B cell (primary cell): ENCODE data around the gene APCS. TPM values are rescaled to one million over a fixed set of nuclear protein-coding genes. Genes with fewer than 3 reads are reported as not detected.

Experiments used
- ATAC-seq: fragments of 200-7000 bp; cut with Tn5 transposase; one replicate; pipeline ENCODE4 v1.10.0; 2021; ENCODE audit warnings: low read depth, mild to moderate bottlenecking, moderate number of reproducible peaks, moderate library complexity
- CTCF ChIA-PET: fragments of 350-600 bp; sonication (Branson Sonifier 250); formaldehyde crosslinking; loops from one replicate; lab custom pipeline; 2021; ENCODE audit warnings: antibody characterized with exemption, inconsistent platforms; lab: Charles Lee
- POLR2A ChIA-PET: fragments of 350-600 bp; sonication (Branson Sonifier 250); formaldehyde crosslinking; loops from one replicate; lab custom pipeline; 2021; ENCODE audit warnings: antibody characterized with exemption; lab: Charles Lee
- DNase-seq: peaks from one replicate; pipeline ENCODE4 v3.0.0; 2013
- H2AFZ ChIP-seq: 2 replicates; pipeline ENCODE4 v1.6.1; 2012; ENCODE audit warnings: mild to moderate bottlenecking, low read depth, low read length; ENCODE audit not compliant: insufficient read depth, poor library complexity, severe bottlenecking
- H3K27ac ChIP-seq, 2 donors: 1 replicate in 1 of 2; 2 replicates in 1 of 2; pipeline ENCODE4 v1.5.1; 2012 to 2013; ENCODE audit warnings: low read length in 2 of 2, mild to moderate bottlenecking in 2 of 2, moderate library complexity in 1 of 2
- H3K27me3 ChIP-seq, 4 experiments: fragments of 200-600 bp in 1 of 4; sonication (generic) in 1 of 4; replicated peaks in 1 of 4; 1 replicate in 2 of 4; 2 replicates in 2 of 4; pipeline versions ENCODE4 v1.6.1 to v1.7.0; 2013 to 2016; ENCODE audit warnings: low read length in 3 of 4, mild to moderate bottlenecking in 2 of 4, mixed read lengths in 1 of 4, moderate library complexity in 1 of 4; ENCODE audit not compliant: insufficient read depth in 4 of 4, control insufficient read depth in 3 of 4; ENCODE audit errors: control extremely low read depth in 1 of 4
- H3K36me3 ChIP-seq, 2 experiments: replicated peaks in 1 of 2; 1 replicate in 1 of 2; 2 replicates in 1 of 2; pipeline versions ENCODE4 v1.6.1 to v1.7.1; 2013; ENCODE audit warnings: low read length in 1 of 2; ENCODE audit not compliant: insufficient read depth in 2 of 2, control insufficient read depth in 1 of 2; ENCODE audit errors: control extremely low read depth in 1 of 2, extremely low read depth in 1 of 2
- H3K4me1 ChIP-seq, 2 donors: fragments of 200-600 bp in 1 of 2; sonication (generic) in 1 of 2; 1 replicate in 1 of 2; 2 replicates in 1 of 2; pipeline versions ENCODE4 v1.5.1 to v1.6.1; 2013 to 2017; ENCODE audit warnings: low read length in 2 of 2; ENCODE audit not compliant: control insufficient read depth in 2 of 2, insufficient read depth in 2 of 2
- H3K4me2 ChIP-seq: replicated peaks from 2 replicates; pipeline ENCODE3; 2012; ENCODE audit warnings: mild to moderate bottlenecking, low read depth, low read length; ENCODE audit not compliant: poor library complexity, severe bottlenecking
- H3K4me3 ChIP-seq, 5 experiments: fragments of 200-600 bp in 1 of 5; sonication (generic) in 1 of 5; 1 replicate in 3 of 5; 2 replicates in 2 of 5; pipeline versions ENCODE4 v1.5.1 to v1.7.0; 2011 to 2016; ENCODE audit warnings: low read length in 4 of 5, mild to moderate bottlenecking in 4 of 5, low read depth in 2 of 5, control low read depth in 1 of 5, moderate library complexity in 1 of 5; ENCODE audit not compliant: insufficient read depth in 1 of 5; ENCODE audit errors: control extremely low read depth in 1 of 5, extremely low read depth in 1 of 5
- H3K79me2 ChIP-seq: fragments of 200-600 bp; sonication (generic); one replicate; pipeline ENCODE4 v1.6.0; 2016; ENCODE audit warnings: low read length; ENCODE audit not compliant: control insufficient read depth, insufficient read depth
- H3K9ac ChIP-seq: fragments of 200-600 bp; sonication (generic); 2 replicates; pipeline ENCODE4 v1.6.1; 2017; ENCODE audit warnings: mild to moderate bottlenecking, low read length, moderate library complexity
- H3K9me3 ChIP-seq, 3 donors: one replicate each; pipeline versions ENCODE4 v1.6.1 to v1.7.1; 2013; ENCODE audit warnings: low read length in 2 of 3; ENCODE audit not compliant: control insufficient read depth in 2 of 3, insufficient read depth in 1 of 3; ENCODE audit errors: control extremely low read depth in 1 of 3
- H4K20me1 ChIP-seq: 2 replicates; pipeline ENCODE4 v1.6.0; 2012; ENCODE audit warnings: mild to moderate bottlenecking, low read length; ENCODE audit not compliant: insufficient read depth, control insufficient read depth, poor library complexity, severe bottlenecking
- H3K27ac Mint-ChIP-seq: one replicate; pipeline ENCODE4 v1.8.0; 2021; ENCODE audit warnings: mixed read lengths
- H3K27me3 Mint-ChIP-seq: one replicate; pipeline ENCODE4 v1.8.0; 2021; ENCODE audit warnings: mixed read lengths
- H3K4me1 Mint-ChIP-seq: one replicate; pipeline ENCODE4 v1.8.0; 2021; ENCODE audit warnings: mixed read lengths
- H3K4me3 Mint-ChIP-seq: one replicate; pipeline ENCODE4 v1.8.0; 2021; ENCODE audit warnings: mixed read lengths
- H3K9me3 Mint-ChIP-seq: one replicate; pipeline ENCODE4 v1.8.0; 2022; ENCODE audit warnings: mixed read lengths; ENCODE audit not compliant: insufficient read depth
- CTCF ChIP-seq: fragments of 200-600 bp; IDR thresholded peaks from one replicate; pipeline ENCODE4 v1.8.0; 2022; ENCODE audit warnings: antibody characterized with exemption, mild to moderate bottlenecking
- EZH2 ChIP-seq: IDR thresholded peaks from 2 replicates; pipeline ENCODE4 v1.6.1; 2012; ENCODE audit warnings: borderline replicate concordance, low read depth, mild to moderate bottlenecking, moderate library complexity, low read length; ENCODE audit not compliant: insufficient read depth, poor library complexity, severe bottlenecking
- WGBS: methylation state at CpG from one replicate; pipeline ENCODE4 v1.1.5; 2013; ENCODE audit warnings: missing lambda C conversion rate; ENCODE audit not compliant: insufficient coverage; 5-methylcytosine and 5-hydroxymethylcytosine counted together
- intact Hi-C: fragments of 100-400 bp; cut with micrococcal nuclease; formaldehyde crosslinking; loops from one replicate; pipeline ENCODE4 v1.10.0; 2022
- polyA plus RNA-seq: library from polyadenylated mRNA; depleted of rRNA; stranded (reverse); fragments of >200 nt; gene quantifications from 2 replicates; pipeline ENCODE4 v1.2.3, GENCODE V29; 2012
- total RNA-seq, 2 donors: library from RNA; stranded (reverse); fragments of 120-200 nt in 1 of 2; gene quantifications; 1 replicate in 1 of 2; 2 replicates in 1 of 2; pipeline versions ENCODE4 v1.2.3 to v1.2.4, GENCODE V29; 2013 to 2022

Gene APCS
- total and polyA plus RNA-seq, 2 donors (not counting 1 experiment from before 2014, with no cell fraction given) = not detected

GRCh38 chr1:159602501-159602999 is 14.9 kb downstream of the APCS start:
- ChIA-PET CTCF (no interaction called here), POLR2A (no interaction called here)
- no peak overlapping the region for H3K27ac Mint-ChIP-seq
- Histone ChIP-seq H3K27me3 (peaks cover 0 to 5% (median 0%) of the 10 kb centered on the region in 4 experiments), H3K9ac (no peak overlapping the region), H3K79me2 (no peaks in the 10 kb centered on the region), H3K27ac (no peak overlapping the region), H3K4me3 (no peak overlapping the region), H3K36me3 (no peaks in the 10 kb centered on the region), H4K20me1 (no peaks in the 10 kb centered on the region), H3K4me2 (no peak overlapping the region), H3K9me3 (no peaks in the 10 kb centered on the region), H3K4me1 (no peaks in the 10 kb centered on the region), H2AFZ (no peak overlapping the region)
- no peak for DNase-seq
- H3K9me3 Mint-ChIP-seq = no peaks in the 10 kb centered on the region
- ATAC-seq = no peak
- no peaks in the 10 kb centered on the region for H3K4me1 Mint-ChIP-seq
- peaks cover 14% of the 10 kb centered on the region for H3K27me3 Mint-ChIP-seq
- 63% methylated on average over 3 of the region's 5 CpGs for WGBS
- TF ChIP-seq CTCF (no peak), EZH2 (no peak)
- intact Hi-C loops = no loop called here
- no peak overlapping the region for H3K4me3 Mint-ChIP-seq

- Histone ChIP-seq H3K4me1 (no peaks in the 10 kb centered on the region), H3K9me3 (peaks cover 0 to 2% (median 0%) of the 10 kb centered on the region in 3 donors), H4K20me1 (no peaks in the 10 kb centered on the region), H3K36me3 (no peaks in the 10 kb centered on the region), H3K4me2 (no peak overlapping the region), H3K27ac (no peak overlapping the region), H3K27me3 (peaks cover 0 to 6% (median 0%) of the 10 kb centered on the region in 4 experiments), H3K79me2 (no peaks in the 10 kb centered on the region), H3K4me3 (no peak overlapping the region), H3K9ac (no peak overlapping the region), H2AFZ (no peak overlapping the region)
- ATAC-seq = no peak
- 80% methylated on average over 6 of the region's 8 CpGs for WGBS
- ChIA-PET CTCF (no interaction called here), POLR2A (no interaction called here)
- TF ChIP-seq CTCF (no peak), EZH2 (no peak)
- H3K27ac Mint-ChIP-seq = no peak overlapping the region
- no peak for DNase-seq
- H3K9me3 Mint-ChIP-seq = no peaks in the 10 kb centered on the region
- no peak overlapping the region for H3K4me3 Mint-ChIP-seq
- intact Hi-C loops = no loop called here
- peaks cover 39% of the 10 kb centered on the region for H3K27me3 Mint-ChIP-seq
- H3K4me1 Mint-ChIP-seq = no peaks in the 10 kb centered on the region
These were observed 24.7 kb downstream of the APCS start for GRCh38 chr1:159612211-159612885.
